ELR (cell line): ENCODE data around the gene FSD2.

ENCODE experiments used
- DNase-seq: peaks from one replicate; pipeline ENCODE4 v3.0.0-alpha.2; 2015; ENCODE audit warnings: low read depth

Gene FSD2

GRCh38 chr15:82805994-82806406, at the start of gene FSD2:
TSS of gene FSD2 (minus strand) at chr15:82806069. CDS start at chr15:82787390, 18,679 bp downstream.
- DNase-seq, result no peak

- no peak for DNase-seq
Observed at GRCh38 chr15:82854554-82854953, 48.7 kb upstream of the FSD2 start.

GRCh38 chr15:82852941-82853561, 47.2 kb upstream of the FSD2 start:
- no peak for DNase-seq

- DNase-seq, result peak; percentile 49
Observed at GRCh38 chr15:82851981-82852511, 46.2 kb upstream of the FSD2 start.

- no peak for DNase-seq
Observed at GRCh38 chr15:82851306-82851850, 45.5 kb upstream of the FSD2 start.

GRCh38 chr15:82850731-82851130, 44.9 kb upstream of the FSD2 start:
- no peak for DNase-seq

GRCh38 chr15:82849556-82850512, 44.0 kb upstream of the FSD2 start:
- DNase-seq, result peak; percentile 60

- DNase-seq, result no peak
Observed at GRCh38 chr15:82848241-82848993, 42.5 kb upstream of the FSD2 start.

GRCh38 chr15:82847703-82848102, 41.8 kb upstream of the FSD2 start:
- peak; percentile 36 for DNase-seq

- DNase-seq, result no peak
Observed at GRCh38 chr15:82846621-82847020, 40.8 kb upstream of the FSD2 start.

GRCh38 chr15:82845686-82846085, 39.8 kb upstream of the FSD2 start:
- DNase-seq, result no peak

GRCh38 chr15:82843566-82843965, 37.7 kb upstream of the FSD2 start:
- DNase-seq, result no peak

- DNase-seq, result no peak
Observed at GRCh38 chr15:82840166-82840565, 34.3 kb upstream of the FSD2 start.

- DNase-seq, result no peak
Observed at GRCh38 chr15:82839136-82839535, 33.3 kb upstream of the FSD2 start.

- DNase-seq, result no peak
Observed at GRCh38 chr15:82838096-82838735, 32.3 kb upstream of the FSD2 start.

- DNase-seq, result no peak
Observed at GRCh38 chr15:82835391-82835917, 29.6 kb upstream of the FSD2 start.

GRCh38 chr15:82833362-82833682, 27.5 kb upstream of the FSD2 start:
- no peak for DNase-seq

GRCh38 chr15:82832601-82833361, 26.9 kb upstream of the FSD2 start:
- DNase-seq, result peak; percentile 95

GRCh38 chr15:82831894-82832600, 26.2 kb upstream of the FSD2 start:
- no peak for DNase-seq
